Gastroesophageal sphincter (tissue), 4 donors: ENCODE results near the gene CCDC188. TPM values are rescaled to one million over a fixed set of nuclear protein-coding genes. Genes with fewer than 3 reads are reported as not detected.

Experiments used
- ATAC-seq: fragments of 150-250 bp; one replicate; pipeline ENCODE4 v1.9.1; 2016; ENCODE audit warnings: mild to moderate bottlenecking, moderate library complexity
- H3K27ac ChIP-seq, 4 donors: fragments of 200-600 bp; sonication (generic) in 3 of 4; 1 replicate in 3 of 4; 2 replicates in 1 of 4; pipeline ENCODE4 v1.5.1; 2016 to 2019
- H3K27me3 ChIP-seq: fragments of 200-600 bp; sonication (generic); one replicate; pipeline ENCODE4 v1.5.1; 2019
- H3K36me3 ChIP-seq, 2 donors: fragments of 200-600 bp; sonication (generic); one replicate each; pipeline ENCODE4 v1.5.1; 2019; ENCODE audit warnings: control low read depth in 1 of 2
- H3K4me1 ChIP-seq, 3 donors: fragments of 200-600 bp; sonication (generic); 1 replicate in 2 of 3; 2 replicates in 1 of 3; pipeline ENCODE4 v1.5.1; 2016 to 2019; ENCODE audit warnings: control low read depth in 2 of 3
- H3K4me3 ChIP-seq, 2 donors: fragments of 200-600 bp; sonication (generic); one replicate each; pipeline ENCODE4 v1.5.1; 2019; ENCODE audit warnings: mild to moderate bottlenecking in 1 of 2, moderate library complexity in 1 of 2
- H3K9me3 ChIP-seq, 3 donors: fragments of 200-600 bp; sonication (generic); one replicate each; pipeline ENCODE4 v1.5.1; 2017 to 2019; ENCODE audit warnings: control low read depth in 2 of 3
- CTCF ChIP-seq, 4 experiments: fragments of 200-600 bp in 2 of 4; fragments of 450-650 bp in 2 of 4; sonication (generic) in 1 of 4; IDR thresholded peaks; one replicate each; pipeline ENCODE4 v1.5.1; 2017 to 2019; ENCODE audit warnings: antibody characterized with exemption in 4 of 4, mild to moderate bottlenecking in 2 of 4, moderate library complexity in 2 of 4
- EP300 ChIP-seq: sonication (generic); formaldehyde crosslinking; IDR thresholded peaks from one replicate; pipeline ENCODE4 v1.6.1; 2017; ENCODE audit warnings: antibody characterized with exemption, mild to moderate bottlenecking
- POLR2A ChIP-seq, 2 donors: fragments of 450-650 bp; IDR thresholded peaks; one replicate each; pipeline ENCODE4 v1.6.1; 2017; ENCODE audit warnings: antibody characterized with exemption in 2 of 2, mild to moderate bottlenecking in 2 of 2, moderate library complexity in 1 of 2
- POLR2AphosphoS5 ChIP-seq: sonication (generic); formaldehyde crosslinking; IDR thresholded peaks from one replicate; pipeline ENCODE4 v1.6.1; 2017; ENCODE audit warnings: antibody characterized with exemption
- WGBS, 2 donors: methylation state at CpG; one replicate each; pipeline ENCODE4 v1.1.5; 2018; ENCODE audit warnings: low coverage in 1 of 2; 5-methylcytosine and 5-hydroxymethylcytosine counted together
- total RNA-seq, 4 donors: library from RNA; depleted of rRNA; stranded (reverse); fragments of >200 nt; gene quantifications; one replicate each; pipeline ENCODE4 v1.1.0, GENCODE V29; 2016

The CCDC188 gene
- total RNA-seq, 4 donors from 2014 or later, result not detected

- Histone ChIP-seq H3K4me3 (no peak overlapping the region), H3K4me1 (peaks cover 0 to 12% (median under 1%) of the 10 kb centered on the region in 3 donors), H3K27me3 (no peaks in the 10 kb centered on the region), H3K9me3 (no peaks in the 10 kb centered on the region), H3K27ac (no peak overlapping the region), H3K36me3 (peaks cover 0 to 100% of the 10 kb centered on the region in 2 donors)
- TF ChIP-seq POLR2AphosphoS5 (no peak), POLR2A (IDR thresholded peaks at IDR 0.05) (no peak), CTCF (IDR thresholded peaks at IDR 0.05) (no peak), EP300 (no peak)
- WGBS, 2 donors, result 77 to 81% methylated on average over 4 to 5 of the region's 9 CpGs
- ATAC-seq, result no peak
Observed at GRCh38 chr22:20110359-20110985, 40.4 kb downstream of the CCDC188 start.

GRCh38 chr22:20109411-20110358, 41.2 kb downstream of the CCDC188 start:
- WGBS, 2 donors, result 82% methylated on average over 2 of the region's 23 CpGs; no CpG with 5 or more reads in 1 of the 2 donors
- H3K36me3 ChIP-seq, result peaks cover 0 to 100% of the 10 kb centered on the region in 2 donors
- no peak overlapping the region for H3K4me3 ChIP-seq
- H3K27ac ChIP-seq, result no peak overlapping the region
- no peak for ATAC-seq
- no peaks in the 10 kb centered on the region for H3K27me3 ChIP-seq
- H3K9me3 ChIP-seq, result no peaks in the 10 kb centered on the region
- no peak for TF ChIP-seq POLR2AphosphoS5
- no peak for TF ChIP-seq POLR2A (IDR thresholded peaks at IDR 0.05)
- TF ChIP-seq CTCF (IDR thresholded peaks at IDR 0.05), result no peak
- no peak for TF ChIP-seq EP300
- peaks cover 0 to 4% (median 0%) of the 10 kb centered on the region in 3 donors for H3K4me1 ChIP-seq

- H3K27me3 ChIP-seq, result no peaks in the 10 kb centered on the region
- no peaks in the 10 kb centered on the region for H3K9me3 ChIP-seq
- no peaks in the 10 kb centered on the region for H3K4me1 ChIP-seq
- peaks cover 0 to 100% of the 10 kb centered on the region in 2 donors for H3K36me3 ChIP-seq
- 50 to 78% methylated on average over 2 to 5 of the region's 12 CpGs for WGBS, 2 donors
- no peak overlapping the region for H3K27ac ChIP-seq
- no peak for ATAC-seq
- TF ChIP-seq EP300, result no peak
- no peak for TF ChIP-seq POLR2A (IDR thresholded peaks at IDR 0.05)
- TF ChIP-seq CTCF (IDR thresholded peaks at IDR 0.05), result no peak
- TF ChIP-seq POLR2AphosphoS5, result no peak
- no peak overlapping the region for H3K4me3 ChIP-seq
Observed at GRCh38 chr22:20108757-20109230, 42.1 kb downstream of the CCDC188 start.

GRCh38 chr22:20107951-20108756, 42.7 kb downstream of the CCDC188 start:
- TF ChIP-seq POLR2AphosphoS5 (no peak), EP300 (no peak), POLR2A (IDR thresholded peaks at IDR 0.05) (no peak), CTCF (IDR thresholded peaks at IDR 0.05) (no peak)

More at GRCh38 chr22:20107951-20108756, 42.7 kb downstream of the CCDC188 start:
- Histone ChIP-seq H3K9me3 (no peaks in the 10 kb centered on the region), H3K4me3 (no peak overlapping the region), H3K36me3 (peaks cover 0 to 98% of the 10 kb centered on the region in 2 donors), H3K27me3 (no peaks in the 10 kb centered on the region), H3K4me1 (no peaks in the 10 kb centered on the region), H3K27ac (no peak overlapping the region)
- 67 to 70% methylated on average over 2 to 3 of the region's 13 CpGs for WGBS, 2 donors
- ATAC-seq, result no peak
